SK-N-SH treated with all-trans-retinoic acid at 6 μM for 48 hours (cell line): ENCODE measurements around the gene LSM14A.

ENCODE experiments used
- ATAC-seq: fragments of 200-7000 bp; cut with Tn5 transposase; 3 replicates; pipeline ENCODE4 v1.9.1; 2020; ENCODE audit warnings: mild to moderate bottlenecking, moderate library complexity
- ARNTL ChIP-seq: fragments of 450-650 bp; formaldehyde crosslinking; IDR thresholded peaks from 2 replicates; pipeline ENCODE4 v1.5.0; 2020; ENCODE audit warnings: low read depth, mild to moderate bottlenecking, moderate library complexity, borderline replicate concordance
- BACH2 ChIP-seq: fragments of 250-450 bp; sonication (Bioruptor Pico); IDR thresholded peaks from 2 replicates; pipeline ENCODE4 v1.9.0; 2021; ENCODE audit warnings: mild to moderate bottlenecking, borderline replicate concordance
- CSDC2 ChIP-seq: fragments of 250-450 bp; sonication (Bioruptor Pico); IDR thresholded peaks from 2 replicates; pipeline ENCODE4 v1.5.0; 2020; ENCODE audit warnings: mild to moderate bottlenecking, moderate library complexity
- CSRNP3 ChIP-seq: fragments of 250-450 bp; sonication (Bioruptor Pico); IDR thresholded peaks from 2 replicates; pipeline ENCODE4 v1.5.1; 2021; ENCODE audit warnings: mild to moderate bottlenecking, moderate library complexity
- ESRRG ChIP-seq: fragments of 250-450 bp; sonication (Bioruptor Pico); IDR thresholded peaks from 2 replicates; pipeline ENCODE4 v1.6.1; 2021; ENCODE audit warnings: mild to moderate bottlenecking
- GLIS3 ChIP-seq: fragments of 250-450 bp; sonication (Bioruptor Pico); IDR thresholded peaks from 2 replicates; pipeline ENCODE4 v1.5.0; 2020; ENCODE audit warnings: mild to moderate bottlenecking, moderate library complexity
- ISL1 ChIP-seq: fragments of 250-450 bp; sonication (Bioruptor Pico); IDR thresholded peaks from 2 replicates; pipeline ENCODE4 v2.1.2; 2022; ENCODE audit warnings: mild to moderate bottlenecking, moderate library complexity
- OSR1 ChIP-seq: fragments of 250-450 bp; sonication (Bioruptor Pico); IDR thresholded peaks from 2 replicates; pipeline ENCODE4 v1.8.0; 2022; ENCODE audit warnings: moderate library complexity, mild to moderate bottlenecking, inconsistent platforms
- POU6F1 ChIP-seq: fragments of 250-450 bp; sonication (Bioruptor Pico); IDR thresholded peaks from 2 replicates; pipeline ENCODE4 v1.8.0; 2021; ENCODE audit warnings: low read depth, mild to moderate bottlenecking, moderate library complexity, borderline replicate concordance
- SNAI2 ChIP-seq: fragments of 250-450 bp; sonication (Bioruptor Pico); IDR thresholded peaks from 2 replicates; pipeline ENCODE4 v1.5.0; 2020; ENCODE audit warnings: mild to moderate bottlenecking, moderate library complexity
- TCF4 ChIP-seq: fragments of 250-450 bp; sonication (Bioruptor Pico); IDR thresholded peaks from 2 replicates; pipeline ENCODE4 v1.8.0; 2021; ENCODE audit warnings: mild to moderate bottlenecking, moderate library complexity, borderline replicate concordance
- TOX ChIP-seq: fragments of 250-450 bp; sonication (Bioruptor Pico); IDR thresholded peaks from 2 replicates; pipeline ENCODE4 v1.8.0; 2021; ENCODE audit warnings: mild to moderate bottlenecking, moderate library complexity, borderline replicate concordance
- ZC3H10 ChIP-seq: fragments of 250-450 bp; sonication (Bioruptor Pico); IDR thresholded peaks from 2 replicates; pipeline ENCODE4 v1.5.1; 2021; ENCODE audit warnings: mild to moderate bottlenecking, moderate library complexity
- ZFP30 ChIP-seq: fragments of 450-650 bp; formaldehyde crosslinking; IDR thresholded peaks from 2 replicates; pipeline ENCODE4 v1.5.0; 2022; ENCODE audit warnings: mild to moderate bottlenecking, moderate library complexity
- ZNF565 ChIP-seq: fragments of 450-650 bp; formaldehyde crosslinking; conservative IDR thresholded peaks from 2 replicates; pipeline ENCODE4 v1.5.0; 2020; ENCODE audit warnings: low read depth, mild to moderate bottlenecking, moderate library complexity
- ZNF8 ChIP-seq: fragments of 450-650 bp; formaldehyde crosslinking; IDR thresholded peaks from 2 replicates; pipeline ENCODE4 v1.5.0; 2020; ENCODE audit warnings: mild to moderate bottlenecking, moderate library complexity
- TF ChIP-seq, protein P1 (sequence below): fragments of 250-450 bp; sonication (Bioruptor Pico); IDR thresholded peaks from 2 replicates; pipeline ENCODE4 v1.8.0; 2020; ENCODE audit warnings: mild to moderate bottlenecking, moderate library complexity, borderline replicate concordance
- TF ChIP-seq, protein P2 (sequence below): fragments of 250-450 bp; sonication (Bioruptor Pico); IDR thresholded peaks from 2 replicates; pipeline ENCODE4 v1.5.1; 2020; ENCODE audit warnings: low read depth, mild to moderate bottlenecking, moderate library complexity
- TF ChIP-seq, protein P3 (sequence below): fragments of 250-450 bp; sonication (Bioruptor Pico); IDR thresholded peaks from 2 replicates; pipeline ENCODE4 v1.5.0; 2020; ENCODE audit warnings: mild to moderate bottlenecking, moderate library complexity

LSM14A gene

GRCh38 chr19:34213283-34213682 lies 41.0 kb downstream of the LSM14A start:
- TF ChIP-seq ARNTL (CRISPR knock-in tag) (no peak), TOX (CRISPR knock-in tag) (no peak), CSRNP3 (CRISPR knock-in tag) (no peak), ZC3H10 (no peak), ZNF565 (no peak), ZNF8 (CRISPR knock-in tag) (no peak)
- ATAC-seq = no peak

GRCh38 chr19:34214040-34214439 lies 41.7 kb downstream of the LSM14A start:
- TF ChIP-seq POU6F1 (CRISPR knock-in tag) (no peak), ZNF565 (no peak), ARNTL (CRISPR knock-in tag) (no peak), SNAI2 (no peak), ISL1 (CRISPR knock-in tag) (no peak), ESRRG (CRISPR knock-in tag) (no peak), ZC3H10 (no peak), CSRNP3 (CRISPR knock-in tag) (no peak), BACH2 (CRISPR knock-in tag) (no peak), GLIS3 (CRISPR knock-in tag) (no peak), ZFP30 (CRISPR knock-in tag) (no peak), ZNF8 (CRISPR knock-in tag) (no peak), OSR1 (no peak), TCF4 (no peak), TOX (CRISPR knock-in tag) (no peak), CSDC2 (no peak)
- TF ChIP-seq, protein P1, sequence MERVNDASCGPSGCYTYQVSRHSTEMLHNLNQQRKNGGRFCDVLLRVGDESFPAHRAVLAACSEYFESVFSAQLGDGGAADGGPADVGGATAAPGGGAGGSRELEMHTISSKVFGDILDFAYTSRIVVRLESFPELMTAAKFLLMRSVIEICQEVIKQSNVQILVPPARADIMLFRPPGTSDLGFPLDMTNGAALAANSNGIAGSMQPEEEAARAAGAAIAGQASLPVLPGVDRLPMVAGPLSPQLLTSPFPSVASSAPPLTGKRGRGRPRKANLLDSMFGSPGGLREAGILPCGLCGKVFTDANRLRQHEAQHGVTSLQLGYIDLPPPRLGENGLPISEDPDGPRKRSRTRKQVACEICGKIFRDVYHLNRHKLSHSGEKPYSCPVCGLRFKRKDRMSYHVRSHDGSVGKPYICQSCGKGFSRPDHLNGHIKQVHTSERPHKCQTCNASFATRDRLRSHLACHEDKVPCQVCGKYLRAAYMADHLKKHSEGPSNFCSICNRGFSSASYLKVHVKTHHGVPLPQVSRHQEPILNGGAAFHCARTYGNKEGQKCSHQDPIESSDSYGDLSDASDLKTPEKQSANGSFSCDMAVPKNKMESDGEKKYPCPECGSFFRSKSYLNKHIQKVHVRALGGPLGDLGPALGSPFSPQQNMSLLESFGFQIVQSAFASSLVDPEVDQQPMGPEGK (CRISPR knock-in tag) = no peak
- TF ChIP-seq, protein P2, sequence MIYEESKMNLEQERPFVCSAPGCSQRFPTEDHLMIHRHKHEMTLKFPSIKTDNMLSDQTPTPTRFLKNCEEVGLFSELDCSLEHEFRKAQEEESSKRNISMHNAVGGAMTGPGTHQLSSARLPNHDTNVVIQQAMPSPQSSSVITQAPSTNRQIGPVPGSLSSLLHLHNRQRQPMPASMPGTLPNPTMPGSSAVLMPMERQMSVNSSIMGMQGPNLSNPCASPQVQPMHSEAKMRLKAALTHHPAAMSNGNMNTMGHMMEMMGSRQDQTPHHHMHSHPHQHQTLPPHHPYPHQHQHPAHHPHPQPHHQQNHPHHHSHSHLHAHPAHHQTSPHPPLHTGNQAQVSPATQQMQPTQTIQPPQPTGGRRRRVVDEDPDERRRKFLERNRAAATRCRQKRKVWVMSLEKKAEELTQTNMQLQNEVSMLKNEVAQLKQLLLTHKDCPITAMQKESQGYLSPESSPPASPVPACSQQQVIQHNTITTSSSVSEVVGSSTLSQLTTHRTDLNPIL (CRISPR knock-in tag) = no peak
- TF ChIP-seq, protein P3, sequence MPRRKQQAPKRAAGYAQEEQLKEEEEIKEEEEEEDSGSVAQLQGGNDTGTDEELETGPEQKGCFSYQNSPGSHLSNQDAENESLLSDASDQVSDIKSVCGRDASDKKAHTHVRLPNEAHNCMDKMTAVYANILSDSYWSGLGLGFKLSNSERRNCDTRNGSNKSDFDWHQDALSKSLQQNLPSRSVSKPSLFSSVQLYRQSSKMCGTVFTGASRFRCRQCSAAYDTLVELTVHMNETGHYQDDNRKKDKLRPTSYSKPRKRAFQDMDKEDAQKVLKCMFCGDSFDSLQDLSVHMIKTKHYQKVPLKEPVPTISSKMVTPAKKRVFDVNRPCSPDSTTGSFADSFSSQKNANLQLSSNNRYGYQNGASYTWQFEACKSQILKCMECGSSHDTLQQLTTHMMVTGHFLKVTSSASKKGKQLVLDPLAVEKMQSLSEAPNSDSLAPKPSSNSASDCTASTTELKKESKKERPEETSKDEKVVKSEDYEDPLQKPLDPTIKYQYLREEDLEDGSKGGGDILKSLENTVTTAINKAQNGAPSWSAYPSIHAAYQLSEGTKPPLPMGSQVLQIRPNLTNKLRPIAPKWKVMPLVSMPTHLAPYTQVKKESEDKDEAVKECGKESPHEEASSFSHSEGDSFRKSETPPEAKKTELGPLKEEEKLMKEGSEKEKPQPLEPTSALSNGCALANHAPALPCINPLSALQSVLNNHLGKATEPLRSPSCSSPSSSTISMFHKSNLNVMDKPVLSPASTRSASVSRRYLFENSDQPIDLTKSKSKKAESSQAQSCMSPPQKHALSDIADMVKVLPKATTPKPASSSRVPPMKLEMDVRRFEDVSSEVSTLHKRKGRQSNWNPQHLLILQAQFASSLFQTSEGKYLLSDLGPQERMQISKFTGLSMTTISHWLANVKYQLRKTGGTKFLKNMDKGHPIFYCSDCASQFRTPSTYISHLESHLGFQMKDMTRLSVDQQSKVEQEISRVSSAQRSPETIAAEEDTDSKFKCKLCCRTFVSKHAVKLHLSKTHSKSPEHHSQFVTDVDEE (CRISPR knock-in tag) = no peak
- TF ChIP-seq, all 23 proteins: peak for 0
- ATAC-seq = no peak

DNA sequence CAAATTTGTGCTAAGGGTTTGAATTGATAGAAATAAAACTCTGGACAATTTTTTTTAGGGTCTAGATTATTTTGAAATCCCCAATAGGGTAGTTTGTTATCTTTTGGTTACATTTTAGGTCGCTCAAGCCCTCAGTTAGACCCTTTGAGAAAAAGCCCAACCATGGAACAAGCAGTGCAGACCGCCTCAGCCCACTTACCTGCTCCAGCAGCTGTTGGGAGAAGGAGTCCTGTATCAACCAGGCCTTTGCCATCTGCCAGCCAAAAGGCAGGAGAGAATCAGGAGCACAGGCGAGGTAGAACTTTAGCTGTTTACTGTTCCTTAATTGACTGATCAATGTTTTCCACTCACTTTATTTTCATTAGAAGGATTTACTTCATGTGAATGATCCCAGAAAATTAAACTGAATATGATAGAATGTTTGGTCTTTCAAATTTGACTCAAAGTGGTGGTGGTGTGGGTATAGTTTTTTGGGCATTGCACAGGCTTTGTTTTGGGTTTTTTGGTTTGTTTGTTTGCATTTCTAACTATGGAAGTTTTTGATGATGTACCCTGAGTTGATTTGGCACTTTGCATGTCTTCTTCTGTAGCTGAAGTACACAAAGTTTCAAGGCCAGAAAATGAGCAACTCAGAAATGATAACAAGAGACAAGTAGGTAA lies 42.8 kb downstream of the LSM14A start:
- no peak for ATAC-seq
- TF ChIP-seq ZNF565 (no peak), ARNTL (CRISPR knock-in tag) (no peak), ZFP30 (CRISPR knock-in tag) (no peak), TCF4 (no peak), SNAI2 (no peak), POU6F1 (CRISPR knock-in tag) (no peak), ESRRG (CRISPR knock-in tag) (no peak)
- TF ChIP-seq, protein P1 (CRISPR knock-in tag) = no peak
- TF ChIP-seq, all 23 proteins: peak for 0
